WTC11 (cell line): ENCODE data around the gene PNLIPRP1.

Experiments
- ATF1 ChIP-seq: sonication (generic); formaldehyde crosslinking; IDR thresholded peaks from 2 replicates; pipeline ENCODE4 v1.8.1; 2023; ENCODE audit warnings: mild to moderate bottlenecking, moderate library complexity, missing genetic modification reagents
- ELF4 ChIP-seq: sonication (generic); formaldehyde crosslinking; IDR thresholded peaks from 2 replicates; pipeline ENCODE4 v1.8.1; 2022; ENCODE audit warnings: low read depth, mild to moderate bottlenecking, moderate library complexity, missing genetic modification reagents
- ERG ChIP-seq: fragments of 250-450 bp; sonication (Bioruptor Pico); IDR thresholded peaks from 2 replicates; pipeline ENCODE4 v1.8.0; 2021; ENCODE audit warnings: mild to moderate bottlenecking
- ESRRA ChIP-seq: sonication (generic); formaldehyde crosslinking; IDR thresholded peaks from 2 replicates; pipeline ENCODE4 v1.8.1; 2022; ENCODE audit warnings: mild to moderate bottlenecking, missing genetic modification reagents, borderline replicate concordance
- FOXJ3 ChIP-seq: sonication (generic); formaldehyde crosslinking; IDR thresholded peaks from 2 replicates; pipeline ENCODE4 v1.9.0; 2021; ENCODE audit warnings: missing genetic modification reagents, mild to moderate bottlenecking, borderline replicate concordance
- HMGXB4 ChIP-seq: sonication (generic); formaldehyde crosslinking; IDR thresholded peaks from 2 replicates; pipeline ENCODE4 v1.8.1; 2023; ENCODE audit warnings: mild to moderate bottlenecking, moderate library complexity, missing genetic modification reagents
- KAT7 ChIP-seq: sonication (generic); formaldehyde crosslinking; IDR thresholded peaks from 2 replicates; pipeline ENCODE4 v1.8.1; 2023; ENCODE audit warnings: missing genetic modification reagents, mild to moderate bottlenecking, borderline replicate concordance
- MAX ChIP-seq: sonication (generic); formaldehyde crosslinking; IDR thresholded peaks from 2 replicates; pipeline ENCODE4 v1.8.0; 2022; ENCODE audit warnings: mild to moderate bottlenecking, missing genetic modification reagents
- PRRX2 ChIP-seq: fragments of 250-450 bp; sonication (Bioruptor Pico); IDR thresholded peaks from 2 replicates; pipeline ENCODE4 v1.8.0; 2021; ENCODE audit warnings: mild to moderate bottlenecking
- SP1 ChIP-seq: sonication (generic); formaldehyde crosslinking; conservative IDR thresholded peaks from 2 replicates; pipeline ENCODE4 v1.8.1; 2022; ENCODE audit warnings: missing genetic modification reagents
- TP53 ChIP-seq: sonication (generic); formaldehyde crosslinking; IDR thresholded peaks from 2 replicates; pipeline ENCODE4 v1.8.1; 2023; ENCODE audit warnings: mild to moderate bottlenecking, missing genetic modification reagents
- USF2 ChIP-seq: sonication (generic); formaldehyde crosslinking; IDR thresholded peaks from 2 replicates; pipeline ENCODE4 v1.8.1; 2023; ENCODE audit warnings: mild to moderate bottlenecking, missing genetic modification reagents, moderate library complexity
- TF ChIP-seq, protein P1 (sequence below): fragments of 200-600 bp; IDR thresholded peaks from 2 replicates; pipeline ENCODE4 v1.8.0; 2022; ENCODE audit warnings: antibody characterized with exemption

DNA sequence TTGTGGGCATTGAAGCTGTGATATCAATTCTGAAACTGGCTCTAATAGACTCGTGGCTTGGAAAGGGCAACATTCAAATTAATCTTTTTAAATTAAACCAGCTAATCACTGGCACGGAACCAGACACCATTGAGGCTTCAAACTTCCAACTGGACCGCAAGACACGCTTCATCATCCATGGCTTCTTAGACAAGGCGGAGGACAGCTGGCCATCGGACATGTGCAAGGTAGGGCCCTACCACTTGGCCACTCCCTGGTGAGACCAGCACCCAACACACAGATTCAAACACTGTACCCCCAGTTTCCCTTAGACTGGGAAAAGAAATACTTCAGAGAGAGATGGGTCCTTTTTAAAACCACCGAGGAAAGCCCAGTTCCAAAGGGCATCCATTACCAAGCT is 35.1 kb downstream of the PNLIPRP1 start:
- TF ChIP-seq ESRRA (CRISPR knock-in tag) (no peak), KAT7 (no peak), ATF1 (CRISPR knock-in tag) (no peak), ERG (CRISPR knock-in tag) (no peak), TP53 (no peak), SP1 (CRISPR knock-in tag) (no peak), MAX (CRISPR knock-in tag) (no peak), ELF4 (CRISPR knock-in tag) (no peak), FOXJ3 (CRISPR knock-in tag) (no peak), PRRX2 (CRISPR knock-in tag) (no peak), HMGXB4 (CRISPR knock-in tag) (no peak), USF2 (CRISPR knock-in tag) (no peak)
- TF ChIP-seq, protein P1, sequence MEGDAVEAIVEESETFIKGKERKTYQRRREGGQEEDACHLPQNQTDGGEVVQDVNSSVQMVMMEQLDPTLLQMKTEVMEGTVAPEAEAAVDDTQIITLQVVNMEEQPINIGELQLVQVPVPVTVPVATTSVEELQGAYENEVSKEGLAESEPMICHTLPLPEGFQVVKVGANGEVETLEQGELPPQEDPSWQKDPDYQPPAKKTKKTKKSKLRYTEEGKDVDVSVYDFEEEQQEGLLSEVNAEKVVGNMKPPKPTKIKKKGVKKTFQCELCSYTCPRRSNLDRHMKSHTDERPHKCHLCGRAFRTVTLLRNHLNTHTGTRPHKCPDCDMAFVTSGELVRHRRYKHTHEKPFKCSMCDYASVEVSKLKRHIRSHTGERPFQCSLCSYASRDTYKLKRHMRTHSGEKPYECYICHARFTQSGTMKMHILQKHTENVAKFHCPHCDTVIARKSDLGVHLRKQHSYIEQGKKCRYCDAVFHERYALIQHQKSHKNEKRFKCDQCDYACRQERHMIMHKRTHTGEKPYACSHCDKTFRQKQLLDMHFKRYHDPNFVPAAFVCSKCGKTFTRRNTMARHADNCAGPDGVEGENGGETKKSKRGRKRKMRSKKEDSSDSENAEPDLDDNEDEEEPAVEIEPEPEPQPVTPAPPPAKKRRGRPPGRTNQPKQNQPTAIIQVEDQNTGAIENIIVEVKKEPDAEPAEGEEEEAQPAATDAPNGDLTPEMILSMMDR = no peak
